NB4 (cell line): ENCODE data around the gene BLACAT1.

ENCODE experiments used
- DNase-seq: peaks from one replicate; pipeline ENCODE4 v3.0.0; 2010; ENCODE audit warnings: low read depth
- H3K4me3 ChIP-seq: one replicate; pipeline ENCODE4 v1.5.1; 2011; ENCODE audit warnings: mild to moderate bottlenecking, low read depth, low read length, moderate library complexity
- MYC ChIP-seq: IDR thresholded peaks from 2 replicates; pipeline ENCODE4 v1.6.1; 2011; ENCODE audit warnings: low read depth, low read length
- POLR2A ChIP-seq: IDR thresholded peaks from 2 replicates; pipeline ENCODE4 v1.6.1; 2011; ENCODE audit warnings: mild to moderate bottlenecking; ENCODE audit not compliant: insufficient read length; ENCODE audit errors: extremely low read depth
- TF ChIP-seq, protein P1 (sequence below): IDR thresholded peaks from one replicate; pipeline ENCODE4 v1.5.1; 2012; ENCODE audit warnings: low read depth, low read length
- TF ChIP-seq, protein P2 (sequence below): IDR thresholded peaks from 2 replicates; pipeline ENCODE4 v1.6.1; 2011; ENCODE audit warnings: low read depth, low read length

BLACAT1 gene

DNA sequence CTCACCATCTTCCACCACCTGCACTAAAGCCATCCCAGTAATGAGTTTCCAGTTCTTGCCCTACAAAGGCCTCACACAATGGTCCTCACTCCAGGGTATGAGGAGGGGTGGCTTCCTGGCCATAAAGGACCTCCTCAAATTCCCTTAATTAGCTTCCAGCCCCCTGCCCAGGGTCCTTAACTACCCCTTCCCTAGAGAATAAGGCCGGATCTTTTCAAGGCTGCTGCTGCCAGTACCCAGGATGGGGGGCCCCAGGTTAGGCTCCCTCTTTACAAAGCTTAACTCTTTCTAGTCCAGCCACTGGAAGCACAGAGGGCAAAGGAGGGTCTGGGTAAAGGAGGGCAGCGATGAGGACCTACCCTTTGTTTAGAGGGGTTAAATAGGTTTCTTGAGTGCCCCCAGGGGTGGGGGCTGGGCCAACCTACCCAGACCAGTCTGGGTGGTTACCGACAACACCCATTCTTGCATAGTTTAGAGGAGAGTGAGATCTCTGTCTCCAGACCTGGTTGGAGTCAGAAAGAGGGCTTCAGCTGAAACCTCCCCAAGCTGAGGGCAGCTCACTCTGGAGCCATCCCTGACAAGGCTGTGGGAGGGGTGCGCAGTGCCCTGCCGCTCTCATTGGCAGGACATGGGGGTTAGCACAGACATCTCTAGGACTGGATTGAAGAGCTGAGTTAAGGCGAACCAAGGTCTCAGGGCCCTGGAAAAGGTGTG, 7.1 kb downstream of the BLACAT1 start:
- no peak overlapping the region for H3K4me3 ChIP-seq
- TF ChIP-seq POLR2A (no peak), MYC (no peak)
- TF ChIP-seq, protein P1, sequence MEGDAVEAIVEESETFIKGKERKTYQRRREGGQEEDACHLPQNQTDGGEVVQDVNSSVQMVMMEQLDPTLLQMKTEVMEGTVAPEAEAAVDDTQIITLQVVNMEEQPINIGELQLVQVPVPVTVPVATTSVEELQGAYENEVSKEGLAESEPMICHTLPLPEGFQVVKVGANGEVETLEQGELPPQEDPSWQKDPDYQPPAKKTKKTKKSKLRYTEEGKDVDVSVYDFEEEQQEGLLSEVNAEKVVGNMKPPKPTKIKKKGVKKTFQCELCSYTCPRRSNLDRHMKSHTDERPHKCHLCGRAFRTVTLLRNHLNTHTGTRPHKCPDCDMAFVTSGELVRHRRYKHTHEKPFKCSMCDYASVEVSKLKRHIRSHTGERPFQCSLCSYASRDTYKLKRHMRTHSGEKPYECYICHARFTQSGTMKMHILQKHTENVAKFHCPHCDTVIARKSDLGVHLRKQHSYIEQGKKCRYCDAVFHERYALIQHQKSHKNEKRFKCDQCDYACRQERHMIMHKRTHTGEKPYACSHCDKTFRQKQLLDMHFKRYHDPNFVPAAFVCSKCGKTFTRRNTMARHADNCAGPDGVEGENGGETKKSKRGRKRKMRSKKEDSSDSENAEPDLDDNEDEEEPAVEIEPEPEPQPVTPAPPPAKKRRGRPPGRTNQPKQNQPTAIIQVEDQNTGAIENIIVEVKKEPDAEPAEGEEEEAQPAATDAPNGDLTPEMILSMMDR, result no peak
- TF ChIP-seq, protein P2, sequence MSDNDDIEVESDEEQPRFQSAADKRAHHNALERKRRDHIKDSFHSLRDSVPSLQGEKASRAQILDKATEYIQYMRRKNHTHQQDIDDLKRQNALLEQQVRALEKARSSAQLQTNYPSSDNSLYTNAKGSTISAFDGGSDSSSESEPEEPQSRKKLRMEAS, result no peak
- no peak for DNase-seq

DNA sequence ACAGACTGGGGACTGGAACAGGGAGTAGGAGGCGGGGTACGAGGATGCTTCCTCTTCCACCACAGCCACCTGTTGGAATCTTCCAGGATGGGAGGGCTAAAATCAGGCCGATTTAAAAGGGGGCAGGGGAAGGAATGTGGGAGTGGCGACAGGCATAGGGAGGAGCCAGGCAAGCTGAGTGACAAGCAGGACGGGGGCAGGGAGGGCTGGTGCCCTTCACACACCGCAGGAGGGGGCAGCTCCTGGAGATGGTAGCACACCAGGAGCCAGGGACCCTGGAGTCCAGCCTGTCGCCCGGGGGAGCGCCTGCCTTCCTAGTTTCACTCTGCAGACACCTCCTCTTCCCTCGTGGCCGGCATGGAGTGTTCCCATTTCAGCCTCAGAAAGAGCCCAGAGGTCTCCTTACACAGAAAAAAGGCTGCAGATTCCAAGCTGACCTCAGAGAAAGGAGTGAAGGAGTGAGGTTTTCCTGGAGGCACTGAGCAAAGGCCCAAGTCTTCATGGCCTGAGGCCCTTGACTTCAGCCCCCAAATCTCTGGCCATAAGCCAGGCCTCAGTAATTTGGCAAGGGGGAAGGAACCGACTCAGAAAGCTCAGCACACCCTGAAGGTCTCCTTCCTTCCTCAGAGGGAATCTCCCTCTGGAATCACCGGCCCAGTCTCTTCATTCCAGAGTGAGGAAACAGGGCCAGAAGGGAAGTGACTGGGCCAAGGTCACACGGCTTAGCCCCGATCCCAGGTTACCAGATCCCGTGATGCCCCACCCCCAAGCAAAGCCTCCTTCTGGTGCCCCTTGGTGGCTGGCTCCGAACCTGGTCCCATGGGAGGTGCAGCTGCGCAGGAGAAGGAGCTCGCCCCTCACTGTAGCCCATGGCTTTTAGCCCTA, 8.1 kb downstream of the BLACAT1 start:
- H3K4me3 ChIP-seq, result no peak overlapping the region
- TF ChIP-seq, protein P2, result no peak
- no peak for TF ChIP-seq POLR2A
- TF ChIP-seq MYC, result no peak
- TF ChIP-seq, protein P1, result no peak
- no peak for DNase-seq

DNA sequence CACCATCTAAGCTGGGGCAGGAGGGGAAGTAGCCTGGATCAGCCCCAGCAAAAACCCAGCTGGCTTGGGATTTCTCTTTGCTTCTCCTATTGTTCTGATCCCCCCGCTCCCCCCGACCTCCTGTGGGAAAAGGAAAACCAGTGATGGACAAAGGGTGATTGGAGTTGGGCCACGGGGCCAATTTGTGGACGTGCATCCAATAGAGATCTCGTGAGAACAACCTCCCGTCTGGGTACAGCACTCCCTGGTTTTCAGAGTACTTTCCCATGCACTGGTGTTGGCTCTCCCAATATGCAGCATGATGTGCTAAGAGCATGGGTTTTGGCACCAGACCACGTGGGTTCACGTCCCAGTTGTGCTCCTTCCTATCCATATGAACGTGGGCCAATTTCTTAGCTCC, 9.0 kb downstream of the BLACAT1 start:
- DNase-seq, result no peak
- H3K4me3 ChIP-seq, result no peak overlapping the region
- TF ChIP-seq POLR2A (no peak), MYC (no peak)
- TF ChIP-seq, protein P2, result no peak
- TF ChIP-seq, protein P1, result no peak

DNA sequence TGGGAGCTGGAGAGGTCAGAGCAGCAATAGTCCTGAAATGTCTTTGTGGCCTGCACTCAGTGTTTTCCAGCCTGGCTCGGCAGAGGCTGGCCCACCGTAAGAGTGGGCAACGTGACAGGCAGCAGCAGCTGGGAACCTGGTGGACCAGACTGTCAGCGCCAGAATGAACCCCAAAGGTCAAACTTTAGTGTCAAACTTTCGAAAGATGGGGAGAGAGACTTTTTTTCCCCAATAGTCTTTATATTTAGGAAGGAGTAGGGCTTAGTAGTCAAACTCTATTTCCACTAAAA, 10.3 kb downstream of the BLACAT1 start:
- H3K4me3 ChIP-seq, result no peak overlapping the region
- DNase-seq, result no peak
- TF ChIP-seq POLR2A (no peak), MYC (no peak)
- TF ChIP-seq, protein P2, result no peak
- TF ChIP-seq, protein P1, result no peak

DNA sequence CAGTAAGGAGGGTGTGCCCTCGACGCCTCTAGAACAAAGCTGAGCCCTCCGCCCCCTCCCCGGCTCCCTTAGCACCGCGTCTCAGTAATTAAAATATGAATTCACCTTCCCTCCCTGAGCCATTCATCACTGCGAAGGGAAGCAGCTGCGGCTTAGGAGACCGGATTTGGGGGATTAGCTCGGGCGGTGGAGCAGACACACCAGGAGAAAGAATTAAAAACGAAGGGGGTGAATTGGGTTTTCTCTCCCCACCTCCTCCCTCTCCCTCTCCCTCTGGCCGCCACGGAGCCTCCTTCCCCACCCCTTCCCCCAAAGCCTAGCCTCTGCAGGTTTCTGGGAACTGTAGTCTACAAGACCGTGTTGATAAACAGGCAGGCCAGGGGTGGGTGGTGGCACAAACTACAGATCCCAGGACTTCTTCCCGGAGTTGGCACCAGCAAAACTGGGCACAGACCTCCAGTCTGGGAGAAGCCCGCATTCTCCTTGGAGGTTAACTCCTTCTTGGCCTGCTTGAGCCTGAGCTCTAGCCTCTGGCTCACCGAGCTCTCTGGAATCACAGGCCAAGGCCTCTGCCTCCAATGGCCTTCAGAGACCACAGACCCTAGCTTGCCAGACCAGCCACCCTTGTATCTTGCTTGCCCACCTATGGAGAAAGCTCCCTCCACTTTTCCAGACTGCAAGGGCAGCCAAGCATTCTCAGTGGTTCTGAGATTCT, 10.8 kb downstream of the BLACAT1 start:
- DNase-seq, result no peak
- TF ChIP-seq MYC (no peak), POLR2A (no peak)
- TF ChIP-seq, protein P1, result no peak
- TF ChIP-seq, protein P2, result no peak
- H3K4me3 ChIP-seq, result no peak overlapping the region
